HEK293T (cell line): ENCODE measurements around the gene DCBLD1.

Source experiments
- CTCF ChIA-PET: fragments of 350-600 bp; formaldehyde crosslinking; extraction: SDS; loops from one replicate; lab custom pipeline; 2021; ENCODE audit warnings: antibody characterized with exemption, inconsistent platforms; lab: Yijun Ruan, JAX
- POLR2A ChIA-PET: fragments of 350-600 bp; formaldehyde crosslinking; extraction: SDS; loops from one replicate; lab custom pipeline; 2020; ENCODE audit warnings: antibody characterized with exemption, inconsistent platforms; lab: Yijun Ruan, JAX
- DNase-seq: peaks from one replicate; pipeline ENCODE4 v3.0.0; 2012; ENCODE audit warnings: mixed read lengths; ENCODE audit errors: extremely low spot score
- ARNT ChIP-seq: fragments of 450-650 bp; IDR thresholded peaks from 2 replicates; pipeline ENCODE4 v1.6.1; 2017; ENCODE audit warnings: mild to moderate bottlenecking
- BHLHE40 ChIP-seq: fragments of 450-650 bp; IDR thresholded peaks from 2 replicates; pipeline ENCODE4 v1.6.1; 2016; ENCODE audit warnings: mild to moderate bottlenecking, moderate library complexity, borderline replicate concordance
- CTBP1 ChIP-seq: fragments of 450-650 bp; IDR thresholded peaks from 2 replicates; pipeline ENCODE4 v1.6.1; 2016; ENCODE audit warnings: borderline replicate concordance
- ELF4 ChIP-seq: fragments of 450-650 bp; IDR thresholded peaks from 2 replicates; pipeline ENCODE4 v1.6.1; 2017; ENCODE audit warnings: antibody characterized with exemption
- FOXA1 ChIP-seq: fragments of 450-650 bp; IDR thresholded peaks from 2 replicates; pipeline ENCODE4 v1.6.1; 2016; ENCODE audit warnings: mild to moderate bottlenecking
- FOXK2 ChIP-seq: fragments of 450-650 bp; IDR thresholded peaks from 2 replicates; pipeline ENCODE4 v1.6.1; 2016; ENCODE audit warnings: mild to moderate bottlenecking
- FOXM1 ChIP-seq: fragments of 450-650 bp; IDR thresholded peaks from 2 replicates; pipeline ENCODE4 v1.6.1; 2017; ENCODE audit warnings: mild to moderate bottlenecking, borderline replicate concordance
- HDGF ChIP-seq: fragments of 450-650 bp; IDR thresholded peaks from 2 replicates; pipeline ENCODE4 v1.6.1; 2017; ENCODE audit warnings: antibody characterized with exemption, borderline replicate concordance
- L3MBTL2 ChIP-seq: fragments of 450-650 bp; conservative IDR thresholded peaks from 2 replicates; pipeline ENCODE4 v1.6.1; 2016; ENCODE audit warnings: mild to moderate bottlenecking
- LEF1 ChIP-seq: fragments of 450-650 bp; IDR thresholded peaks from 2 replicates; pipeline ENCODE4 v1.6.1; 2017; ENCODE audit warnings: mild to moderate bottlenecking, borderline replicate concordance
- NFRKB ChIP-seq: fragments of 450-650 bp; IDR thresholded peaks from 2 replicates; pipeline ENCODE4 v1.6.1; 2016; ENCODE audit warnings: mild to moderate bottlenecking, moderate library complexity
- SP1 ChIP-seq: fragments of 450-650 bp; IDR thresholded peaks from 2 replicates; pipeline ENCODE4 v1.6.1; 2017
- SUZ12 ChIP-seq: fragments of 450-650 bp; IDR thresholded peaks from 2 replicates; pipeline ENCODE4 v1.6.1; 2016; ENCODE audit warnings: mild to moderate bottlenecking
- TARDBP ChIP-seq: fragments of 450-650 bp; IDR thresholded peaks from 2 replicates; pipeline ENCODE4 v1.6.1; 2016
- ZNF384 ChIP-seq: fragments of 450-650 bp; IDR thresholded peaks from 2 replicates; pipeline ENCODE4 v1.6.1; 2016
- TF ChIP-seq, protein P1 (sequence below): fragments of 450-650 bp; IDR thresholded peaks from 2 replicates; pipeline ENCODE4 v1.6.1; 2016

DCBLD1 gene

GRCh38 chr6:117531809-117532725 is 49.6 kb downstream of the DCBLD1 start:
- CTCF ChIA-PET, result interaction anchor here (0.8 kb wide), 1 partner anchor 82 kb away, joined by 4 read pairs; no protein-coding TSS in a partner anchor
- POLR2A ChIA-PET, result no interaction called here
- TF ChIP-seq HDGF, result no peak
- no peak for DNase-seq

- no peak for DNase-seq
- CTCF ChIA-PET, result no interaction called here
- POLR2A ChIA-PET, result no interaction called here
- TF ChIP-seq L3MBTL2 (no peak), HDGF (no peak)
Observed at GRCh38 chr6:117533775-117534174, 51.3 kb downstream of the DCBLD1 start.

GRCh38 chr6:117534974-117535373 is 52.5 kb downstream of the DCBLD1 start:
- ChIA-PET POLR2A (no interaction called here), CTCF (no interaction called here)
- TF ChIP-seq FOXK2 (no peak), FOXA1 (no peak), ARNT (no peak), CTBP1 (no peak), ZNF384 (no peak), NFRKB (no peak), HDGF (no peak), L3MBTL2 (no peak), FOXM1 (no peak), LEF1 (no peak), BHLHE40 (no peak), ELF4 (no peak), SP1 (no peak), TARDBP (no peak), SUZ12 (no peak)
- TF ChIP-seq, protein P1, sequence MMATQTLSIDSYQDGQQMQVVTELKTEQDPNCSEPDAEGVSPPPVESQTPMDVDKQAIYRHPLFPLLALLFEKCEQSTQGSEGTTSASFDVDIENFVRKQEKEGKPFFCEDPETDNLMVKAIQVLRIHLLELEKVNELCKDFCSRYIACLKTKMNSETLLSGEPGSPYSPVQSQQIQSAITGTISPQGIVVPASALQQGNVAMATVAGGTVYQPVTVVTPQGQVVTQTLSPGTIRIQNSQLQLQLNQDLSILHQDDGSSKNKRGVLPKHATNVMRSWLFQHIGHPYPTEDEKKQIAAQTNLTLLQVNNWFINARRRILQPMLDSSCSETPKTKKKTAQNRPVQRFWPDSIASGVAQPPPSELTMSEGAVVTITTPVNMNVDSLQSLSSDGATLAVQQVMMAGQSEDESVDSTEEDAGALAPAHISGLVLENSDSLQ, result no peak
- DNase-seq, result no peak

DNA sequence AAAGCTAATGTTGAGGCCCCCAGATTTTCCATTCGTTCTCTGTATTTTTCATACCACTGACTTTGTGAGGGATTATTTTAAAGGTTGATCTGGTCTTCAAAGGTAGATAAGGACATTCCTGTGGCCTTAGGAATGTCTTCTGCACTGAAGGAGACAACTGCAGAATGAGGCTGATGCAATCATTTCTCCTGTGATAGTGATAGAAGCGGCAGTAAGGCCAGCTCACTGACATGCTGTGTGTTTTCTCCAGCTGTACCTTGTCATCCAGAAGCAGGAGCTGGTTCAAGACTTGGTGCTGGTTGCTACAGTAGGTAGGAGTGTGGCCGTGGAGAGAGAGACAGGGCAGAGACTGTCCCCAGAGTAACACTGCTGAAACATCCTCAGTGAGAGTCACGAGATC is 53.8 kb downstream of the DCBLD1 start:
- DNase-seq, result no peak
- ChIA-PET POLR2A (no interaction called here), CTCF (interaction anchor here (1.2 kb wide), 1 partner anchor 19 kb away, joined by 3 read pairs; no protein-coding TSS in a partner anchor)
- TF ChIP-seq LEF1 (no peak), SP1 (no peak), L3MBTL2 (no peak), ELF4 (no peak), FOXK2 (no peak), ZNF384 (no peak), SUZ12 (no peak), FOXA1 (no peak), TARDBP (no peak), NFRKB (no peak), CTBP1 (no peak), BHLHE40 (no peak), FOXM1 (no peak), HDGF (no peak), ARNT (no peak)
- TF ChIP-seq, protein P1, result no peak

GRCh38 chr6:117538615-117539014 is 56.1 kb downstream of the DCBLD1 start:
- POLR2A ChIA-PET, result no interaction called here
- TF ChIP-seq LEF1 (no peak), ARNT (no peak), BHLHE40 (no peak), L3MBTL2 (no peak), CTBP1 (no peak), ZNF384 (no peak), HDGF (no peak), ELF4 (no peak), FOXA1 (no peak)
- TF ChIP-seq, protein P1, result no peak
- DNase-seq, result no peak
- CTCF ChIA-PET, result no interaction called here

DNA sequence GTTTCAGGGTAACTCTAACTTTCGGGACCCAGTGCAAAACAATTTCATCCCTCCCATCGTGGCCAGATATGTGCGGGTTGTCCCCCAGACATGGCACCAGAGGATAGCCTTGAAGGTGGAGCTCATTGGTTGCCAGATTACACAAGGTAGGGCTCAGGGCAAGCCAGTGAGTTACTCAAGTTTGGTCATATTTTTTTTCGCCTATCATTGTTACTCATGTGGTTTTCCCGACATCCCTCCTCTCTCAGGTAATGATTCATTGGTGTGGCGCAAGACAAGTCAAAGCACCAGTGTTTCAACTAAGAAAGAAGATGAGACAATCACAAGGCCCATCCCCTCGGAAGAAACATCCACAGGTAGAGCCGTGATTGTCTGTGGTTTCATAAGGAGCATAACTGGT is 58.2 kb downstream of the DCBLD1 start:
- ChIA-PET CTCF (no interaction called here), POLR2A (no interaction called here)
- TF ChIP-seq NFRKB, result no peak
- no peak for TF ChIP-seq ZNF384
- TF ChIP-seq FOXK2, result no peak
- TF ChIP-seq SUZ12, result no peak
- TF ChIP-seq ELF4, result no peak
- no peak for TF ChIP-seq HDGF
- TF ChIP-seq CTBP1, result no peak
- no peak for TF ChIP-seq FOXM1
- TF ChIP-seq ARNT, result no peak
- TF ChIP-seq, protein P1, result no peak
- TF ChIP-seq TARDBP, result no peak
- no peak for TF ChIP-seq FOXA1
- no peak for TF ChIP-seq SP1
- TF ChIP-seq BHLHE40, result no peak
- no peak for TF ChIP-seq L3MBTL2
- no peak for TF ChIP-seq LEF1
- no peak for DNase-seq
